ENCODE results near the gene CYP2A7. TPM values are rescaled to one million over a fixed set of nuclear protein-coding genes. Genes with fewer than 3 reads are reported as not detected.
"Not testable (repeated sequence)": the region's sequence is repeated elsewhere in the genome, so short reads cannot be mapped to it uniquely, and the experiment has no call there.

Gene CYP2A7
- polyA plus RNA-seq, 4 donors = 0.16 to 0.55 (median 0.38) TPM; not detected in 1

GRCh38 chr19:40843653-40844052, 38.4 kb downstream of the CYP2A7 start:
- DNase-seq (ENCODE audit: low read depth in 4 of 4, low spot score in 2 of 4) = not testable (repeated sequence)

DNA sequence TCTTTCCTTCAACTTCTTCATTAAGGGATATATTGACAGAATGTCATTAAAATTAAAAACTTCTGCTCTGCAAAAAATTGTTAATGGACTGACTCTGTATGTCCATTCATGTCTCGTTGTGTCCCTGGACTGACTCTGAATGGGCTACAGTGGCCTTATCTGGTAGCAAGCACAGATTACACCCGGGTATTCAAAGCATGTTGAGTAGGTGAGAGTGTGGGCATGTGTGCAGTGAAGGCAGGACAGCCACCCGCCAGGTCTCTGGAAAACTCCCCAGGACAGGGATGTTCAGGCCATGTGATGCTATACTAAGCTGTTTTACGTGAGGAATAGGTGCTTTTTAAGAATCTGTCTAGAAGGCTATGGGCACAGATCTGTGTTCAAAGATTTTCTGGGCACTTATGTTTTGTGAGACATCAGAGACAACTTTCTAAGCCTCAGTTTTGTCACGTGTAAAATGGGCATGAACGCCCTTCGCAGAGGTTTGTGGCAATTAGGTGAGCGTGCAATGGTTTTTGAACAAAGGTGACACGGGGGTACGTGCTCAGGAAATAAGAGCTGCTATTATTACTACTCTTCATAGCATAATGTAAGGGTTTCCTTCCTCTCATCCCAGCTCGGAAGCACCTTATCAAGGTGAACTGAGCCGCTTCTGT, 38.9 kb downstream of the CYP2A7 start:
- DNase-seq (ENCODE audit: low read depth in 4 of 4, low spot score in 2 of 4) = not testable (repeated sequence)

GRCh38 chr19:40842012-40842411, 40.0 kb downstream of the CYP2A7 start:
- DNase-seq (ENCODE audit: low read depth in 4 of 4, low spot score in 2 of 4) = not testable (repeated sequence)

DNA sequence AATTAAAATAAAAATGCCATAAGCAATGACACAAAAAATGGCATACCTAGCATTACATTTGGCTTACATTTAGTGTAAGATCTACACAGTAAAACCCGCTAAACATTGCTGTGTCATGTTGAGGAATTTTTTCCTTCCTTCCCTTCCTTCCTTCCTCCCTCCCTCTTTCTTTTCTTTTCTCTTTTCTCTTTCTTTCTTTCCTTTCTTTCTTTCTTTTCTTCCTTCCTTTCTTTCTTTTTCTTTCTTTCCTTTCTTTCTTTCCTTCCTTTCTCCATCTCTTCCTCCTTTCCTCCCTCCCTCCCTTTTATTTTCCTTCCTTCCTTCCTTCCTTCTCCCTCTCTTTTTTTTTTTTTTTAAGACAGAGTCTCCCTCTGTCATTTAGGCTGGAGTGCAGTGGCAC, 43.6 kb downstream of the CYP2A7 start:
- DNase-seq (ENCODE audit: low read depth in 4 of 4, low spot score in 2 of 4) = not testable (repeated sequence)

DNA sequence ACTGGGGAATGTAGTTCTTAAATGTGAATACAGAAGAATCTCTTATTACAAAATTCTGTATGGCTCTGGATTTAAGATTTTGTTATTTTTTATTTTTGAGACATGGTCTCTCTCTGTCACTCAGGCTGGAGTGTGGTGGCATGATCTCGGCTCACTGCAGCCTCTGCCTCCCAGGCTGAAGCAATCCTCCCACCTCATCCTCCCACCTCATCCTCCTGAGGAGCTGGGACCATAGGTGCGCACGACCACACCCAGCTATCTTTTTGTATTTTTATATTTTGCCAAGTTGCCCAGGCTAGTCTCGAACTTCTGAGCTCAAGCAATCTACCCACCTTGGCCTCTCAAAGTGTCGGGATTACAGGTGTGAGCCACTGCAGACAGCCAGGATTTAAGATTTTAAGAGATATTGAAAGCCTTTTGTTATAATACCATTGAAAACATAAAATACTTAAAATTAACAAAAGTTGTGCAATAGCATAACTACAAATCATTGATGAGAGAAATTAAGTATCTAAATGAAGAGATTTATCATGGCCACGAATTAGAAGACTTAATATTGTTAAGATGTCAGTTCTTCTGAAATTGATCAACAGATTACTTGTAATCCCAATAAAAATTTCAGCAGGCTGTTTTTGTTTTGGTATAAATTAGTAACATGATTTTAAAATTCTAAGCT, 45.1 kb downstream of the CYP2A7 start:
- DNase-seq (ENCODE audit: low read depth in 4 of 4, low spot score in 2 of 4) = no peak

GRCh38 chr19:40833728-40834533, 48.1 kb downstream of the CYP2A7 start:
- not testable (repeated sequence) for DNase-seq (ENCODE audit: low read depth in 4 of 4, low spot score in 2 of 4)

DNA sequence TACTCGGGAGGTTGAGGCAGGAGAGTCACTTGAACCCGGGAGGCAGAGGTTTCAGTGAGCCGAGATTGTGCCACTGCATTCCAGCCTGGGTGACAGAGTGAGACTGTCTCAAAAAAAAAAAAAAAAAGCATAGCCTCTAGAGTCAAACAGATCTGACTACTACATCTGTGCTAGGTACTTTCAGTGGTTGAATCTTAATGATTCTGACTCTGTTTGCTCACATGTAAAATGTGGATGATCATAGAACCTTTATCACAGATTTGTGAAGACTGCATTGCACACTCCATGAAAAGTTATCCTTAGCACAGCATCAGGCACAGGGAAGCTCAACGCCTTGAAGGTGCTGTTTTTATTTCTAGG, 49.6 kb downstream of the CYP2A7 start:
- DNase-seq (ENCODE audit: low read depth in 4 of 4, low spot score in 2 of 4) = not testable (repeated sequence)

- no peak for DNase-seq (ENCODE audit: low read depth in 4 of 4, low spot score in 2 of 4)
Measured at GRCh38 chr19:40831502-40832430, 50.3 kb downstream of the CYP2A7 start.

GRCh38 chr19:40830741-40831140, 51.3 kb downstream of the CYP2A7 start:
- DNase-seq (ENCODE audit: low read depth in 4 of 4, low spot score in 2 of 4) = not testable (repeated sequence)

DNA sequence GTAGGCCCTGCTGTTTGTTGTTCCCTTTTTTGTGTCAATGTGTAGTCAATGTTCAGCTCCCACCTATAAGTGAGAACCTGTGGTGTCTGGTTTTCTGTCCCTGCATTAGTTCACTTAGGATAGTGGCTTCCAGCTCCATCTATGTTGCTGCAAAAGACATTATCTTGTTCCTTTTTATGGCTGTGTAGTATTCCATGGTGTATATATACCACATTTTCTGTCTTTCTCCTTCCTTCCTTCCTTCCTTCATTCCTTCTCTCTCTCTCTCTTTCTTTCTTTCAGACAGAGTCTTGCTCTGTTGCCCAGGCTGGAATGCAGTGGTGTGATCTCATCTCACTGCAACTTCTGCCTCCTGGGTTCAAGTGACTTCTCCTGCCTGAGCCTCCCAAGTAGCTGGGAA, 52.8 kb downstream of the CYP2A7 start:
- DNase-seq (ENCODE audit: low read depth in 4 of 4, low spot score in 2 of 4) = no peak

DNA sequence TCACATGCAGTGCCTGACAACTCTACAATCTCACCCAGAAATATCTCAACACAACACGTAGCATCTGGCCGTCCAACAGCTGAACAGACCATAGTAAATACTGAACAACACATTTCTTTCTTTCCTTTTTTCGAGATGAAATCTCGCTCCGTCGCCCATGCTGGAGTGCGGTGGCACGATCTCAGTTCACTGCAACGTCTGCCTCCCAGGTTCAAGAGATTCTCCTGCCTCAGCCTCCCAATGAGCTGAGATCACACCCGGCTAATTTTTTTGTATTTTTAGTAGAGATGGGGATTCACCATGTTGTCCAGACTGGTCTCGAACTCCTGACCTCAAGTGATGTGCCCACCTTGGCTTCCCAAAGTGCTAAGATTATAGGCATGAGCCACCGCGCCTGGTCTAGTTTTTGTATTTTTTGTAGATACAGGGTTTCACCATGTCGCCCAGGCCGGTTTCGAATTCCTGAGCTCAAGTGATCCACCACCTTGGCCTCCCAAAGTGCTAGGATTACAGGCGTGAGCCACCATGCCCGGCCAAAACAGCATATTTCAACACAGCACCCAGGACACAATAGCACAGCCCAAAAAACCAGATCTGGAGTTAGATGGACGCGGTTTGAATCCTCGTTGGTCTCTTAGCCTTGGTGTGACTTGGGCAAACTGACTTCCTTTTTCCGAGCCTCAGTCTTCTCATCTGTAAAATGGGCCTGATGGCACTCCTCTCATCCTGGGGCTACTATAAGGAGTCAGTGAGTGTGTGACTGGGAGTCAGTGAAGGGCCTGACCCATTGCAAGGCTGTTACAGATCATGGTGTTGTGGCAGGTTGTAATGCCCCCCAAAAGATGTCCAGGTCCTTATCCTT, 54.4 kb downstream of the CYP2A7 start:
- no peak for DNase-seq (ENCODE audit: low read depth in 4 of 4, low spot score in 2 of 4)

- not testable (repeated sequence) for DNase-seq (ENCODE audit: low read depth in 4 of 4, low spot score in 2 of 4)
Measured at GRCh38 chr19:40826699-40827385, 55.2 kb downstream of the CYP2A7 start.

GRCh38 chr19:40826312-40826698, 55.7 kb downstream of the CYP2A7 start:
- DNase-seq (ENCODE audit: low read depth in 4 of 4, low spot score in 2 of 4) = not testable (repeated sequence)

GRCh38 chr19:40825460-40826095, 56.5 kb downstream of the CYP2A7 start:
- DNase-seq (ENCODE audit: low read depth in 4 of 4, low spot score in 2 of 4) = not testable (repeated sequence)

Measured in left renal cortex interstitium (tissue), 4 donors.